ENCODE measurements around the gene THSD4. TPM values are rescaled to one million over a fixed set of nuclear protein-coding genes. Genes with fewer than 3 reads are reported as not detected.
"Not testable (repeated sequence)": the region's sequence is repeated elsewhere in the genome, so short reads cannot be mapped to it uniquely, and the experiment has no call there.

The THSD4 gene
- total RNA-seq, 1 experiment from 2014 or later, result 0.29 TPM

DNA sequence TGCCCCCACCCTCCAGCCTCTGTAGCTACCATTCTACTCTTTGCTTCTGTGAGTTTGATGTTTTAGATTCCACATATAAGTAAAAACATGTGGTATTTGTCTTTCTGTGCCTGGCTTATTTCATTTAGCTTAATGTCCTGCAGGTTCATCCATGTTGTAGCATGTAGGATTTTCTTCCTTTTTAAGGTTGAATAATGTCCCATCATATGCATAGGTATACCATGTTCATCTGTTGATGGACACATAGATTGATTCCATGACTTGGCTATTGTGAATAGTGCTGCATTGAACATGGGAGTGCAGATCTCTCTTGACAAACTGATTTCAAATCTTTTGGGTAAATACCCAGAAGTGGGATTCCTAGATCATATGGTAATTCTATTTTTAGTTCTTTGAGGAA is 11.8 kb downstream of the THSD4 start:
- no TSS peak for BruUV-seq (replicated peaks)
- POLR2A ChIA-PET, result no interaction called here
- DNase-seq, result no peak

DNA sequence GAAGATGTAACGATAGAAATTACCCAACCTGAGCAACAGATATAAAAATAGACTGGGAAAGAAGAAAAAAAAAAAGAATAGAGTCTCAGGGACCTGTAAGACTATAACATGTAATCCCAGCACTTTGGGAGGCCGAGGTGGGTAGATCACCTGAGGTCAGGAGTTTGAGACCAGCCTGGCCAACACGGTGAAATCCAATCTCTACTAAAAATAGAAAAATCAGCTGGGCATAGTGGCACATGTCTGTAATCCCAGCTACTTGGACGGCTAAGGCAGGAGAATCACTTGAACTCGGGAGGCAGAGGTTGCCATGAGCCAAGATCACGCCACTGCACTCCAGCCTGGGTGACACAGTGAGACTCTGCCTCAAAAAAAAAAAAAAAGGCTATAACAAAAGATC is 12.9 kb downstream of the THSD4 start:
- H3K9me3 ChIP-seq; H3K27me3 ChIP-seq (replicated peaks; ENCODE audit: control insufficient read depth, insufficient read depth, low read length); H3K4me3 ChIP-seq (ENCODE audit: low read depth, low read length); intact Hi-C loops (cut with micrococcal nuclease; ENCODE audit: unreplicated experiment); H3K27ac Mint-ChIP-seq (ENCODE audit: unreplicated experiment); BruUV-seq (replicated peaks); DNase-seq; H3K4me3 Mint-ChIP-seq (ENCODE audit: unreplicated experiment); H3K27me3 Mint-ChIP-seq (ENCODE audit: insufficient read depth, unreplicated experiment); H3K9me3 Mint-ChIP-seq (ENCODE audit: unreplicated experiment); H3K4me1 ChIP-seq; POLR2A ChIA-PET; H3K36me3 ChIP-seq (ENCODE audit: control insufficient read depth, insufficient read depth, low read length); CTCF ChIA-PET; H3K4me1 Mint-ChIP-seq (ENCODE audit: low read depth, unreplicated experiment); H3K36me3 Mint-ChIP-seq (ENCODE audit: insufficient read depth, unreplicated experiment): not testable (repeated sequence)

More for the DNA sequence above, 11.8 kb downstream of the THSD4 start:
- Histone ChIP-seq H3K36me3 (ENCODE audit: control insufficient read depth, insufficient read depth, low read length) (no peaks in the 10 kb centered on the region), H3K4me1 (no peaks in the 10 kb centered on the region), H3K9me3 (no peaks in the 10 kb centered on the region), H3K4me3 (ENCODE audit: low read depth, low read length) (no peak overlapping the region), H3K27me3 (replicated peaks; ENCODE audit: control insufficient read depth, insufficient read depth, low read length) (no peaks in the 10 kb centered on the region; the same call in 1 of the 2 replicates)
- Mint-ChIP-seq H3K4me3 (ENCODE audit: unreplicated experiment) (no peak overlapping the region), H3K27me3 (ENCODE audit: insufficient read depth, unreplicated experiment) (peaks cover 9% of the 10 kb centered on the region), H3K27ac (ENCODE audit: unreplicated experiment) (no peak overlapping the region), H3K36me3 (ENCODE audit: insufficient read depth, unreplicated experiment) (no peaks in the 10 kb centered on the region), H3K4me1 (ENCODE audit: low read depth, unreplicated experiment) (no peaks in the 10 kb centered on the region), H3K9me3 (ENCODE audit: unreplicated experiment) (no peaks in the 10 kb centered on the region)
- CTCF ChIA-PET, result no interaction called here
- intact Hi-C loops (cut with micrococcal nuclease; ENCODE audit: unreplicated experiment), result no loop called here
- TF ChIP-seq, protein P1, sequence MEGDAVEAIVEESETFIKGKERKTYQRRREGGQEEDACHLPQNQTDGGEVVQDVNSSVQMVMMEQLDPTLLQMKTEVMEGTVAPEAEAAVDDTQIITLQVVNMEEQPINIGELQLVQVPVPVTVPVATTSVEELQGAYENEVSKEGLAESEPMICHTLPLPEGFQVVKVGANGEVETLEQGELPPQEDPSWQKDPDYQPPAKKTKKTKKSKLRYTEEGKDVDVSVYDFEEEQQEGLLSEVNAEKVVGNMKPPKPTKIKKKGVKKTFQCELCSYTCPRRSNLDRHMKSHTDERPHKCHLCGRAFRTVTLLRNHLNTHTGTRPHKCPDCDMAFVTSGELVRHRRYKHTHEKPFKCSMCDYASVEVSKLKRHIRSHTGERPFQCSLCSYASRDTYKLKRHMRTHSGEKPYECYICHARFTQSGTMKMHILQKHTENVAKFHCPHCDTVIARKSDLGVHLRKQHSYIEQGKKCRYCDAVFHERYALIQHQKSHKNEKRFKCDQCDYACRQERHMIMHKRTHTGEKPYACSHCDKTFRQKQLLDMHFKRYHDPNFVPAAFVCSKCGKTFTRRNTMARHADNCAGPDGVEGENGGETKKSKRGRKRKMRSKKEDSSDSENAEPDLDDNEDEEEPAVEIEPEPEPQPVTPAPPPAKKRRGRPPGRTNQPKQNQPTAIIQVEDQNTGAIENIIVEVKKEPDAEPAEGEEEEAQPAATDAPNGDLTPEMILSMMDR (IDR thresholded peaks at IDR 0.05; ENCODE audit: insufficient read depth in 1 of 2, low read depth in 1 of 2, low read length in 1 of 2, severe bottlenecking in 1 of 2, unreplicated experiment in 1 of 2), result no peak

DNA sequence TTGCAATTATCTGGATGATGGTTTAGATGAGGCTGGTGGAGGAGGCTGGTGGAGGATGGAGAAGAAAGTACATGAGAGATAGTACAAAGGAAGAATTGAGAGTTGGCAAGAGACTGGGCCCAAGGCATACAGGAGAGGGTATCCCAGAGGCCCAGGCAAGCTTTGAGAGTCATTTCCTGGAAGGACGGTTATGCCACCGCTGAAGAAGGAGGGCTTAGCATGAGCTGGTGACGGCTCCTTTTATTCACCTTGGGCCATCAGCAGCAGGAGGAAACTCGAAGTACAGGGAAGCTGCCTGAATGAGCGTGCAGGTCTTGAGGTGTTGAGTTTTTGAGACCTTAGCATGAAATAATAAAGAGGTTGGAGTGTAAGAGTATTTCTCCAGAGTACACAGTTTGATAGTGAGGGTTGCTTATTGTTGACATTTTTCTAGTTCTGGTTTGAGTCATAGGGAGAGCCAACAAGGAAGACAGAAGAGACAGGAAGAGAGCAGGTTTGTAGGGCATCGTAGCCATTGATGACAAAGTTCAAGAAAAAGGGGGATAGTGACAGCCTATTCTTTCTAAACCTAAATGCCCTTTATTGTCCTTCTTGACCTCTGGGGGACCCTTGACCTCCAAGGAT is 13.8 kb downstream of the THSD4 start:
- H3K4me3 ChIP-seq (ENCODE audit: low read depth, low read length), result no peak overlapping the region
- POLR2A ChIA-PET, result no interaction called here
- no TSS peak for BruUV-seq (replicated peaks)

More for the DNA sequence above, 13.8 kb downstream of the THSD4 start:
- peaks cover 6% of the 10 kb centered on the region for H3K27me3 Mint-ChIP-seq (ENCODE audit: insufficient read depth, unreplicated experiment)
- TF ChIP-seq, protein P1 (IDR thresholded peaks at IDR 0.05; ENCODE audit: insufficient read depth in 1 of 2, low read depth in 1 of 2, low read length in 1 of 2, severe bottlenecking in 1 of 2, unreplicated experiment in 1 of 2), result no peak
- no peak overlapping the region for H3K4me3 Mint-ChIP-seq (ENCODE audit: unreplicated experiment)
- Histone ChIP-seq H3K4me1 (no peaks in the 10 kb centered on the region), H3K27me3 (replicated peaks; ENCODE audit: control insufficient read depth, insufficient read depth, low read length) (no peaks in the 10 kb centered on the region), H3K36me3 (ENCODE audit: control insufficient read depth, insufficient read depth, low read length) (no peaks in the 10 kb centered on the region), H3K9me3 (no peaks in the 10 kb centered on the region)
- intact Hi-C loops (cut with micrococcal nuclease; ENCODE audit: unreplicated experiment), result no loop called here
- no peaks in the 10 kb centered on the region for H3K36me3 Mint-ChIP-seq (ENCODE audit: insufficient read depth, unreplicated experiment)
- no peak for DNase-seq
- no peaks in the 10 kb centered on the region for H3K9me3 Mint-ChIP-seq (ENCODE audit: unreplicated experiment)
- CTCF ChIA-PET, result no interaction called here
- H3K27ac Mint-ChIP-seq (ENCODE audit: unreplicated experiment), result no peak overlapping the region
- no peaks in the 10 kb centered on the region for H3K4me1 Mint-ChIP-seq (ENCODE audit: low read depth, unreplicated experiment)
